ENCODE results near the gene RNF125.

RNF125 gene

DNA sequence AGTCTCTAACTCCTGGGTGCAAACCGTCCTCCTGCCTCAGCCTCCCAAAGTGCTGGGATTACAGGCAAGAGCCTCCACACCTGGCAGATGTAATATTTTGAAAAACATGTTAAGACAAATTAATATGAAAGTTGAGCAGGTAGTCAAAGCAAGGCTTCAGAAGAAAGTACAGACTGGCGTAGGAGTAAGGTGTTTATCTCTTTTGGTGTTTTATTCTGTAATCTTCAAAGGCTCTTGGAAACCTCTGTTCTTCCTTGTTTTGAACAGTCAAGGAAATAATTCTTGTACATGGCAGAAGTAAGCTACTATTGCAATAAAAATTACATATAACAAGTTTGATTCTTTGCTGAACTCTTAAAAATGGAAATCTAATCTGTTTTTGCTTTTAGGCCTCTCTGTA lies 78.3 kb downstream of the RNF125 start:
- Histone ChIP-seq H3K27ac (no peak overlapping the region), H3K4me3 (no peak overlapping the region)
- DNase-seq (ENCODE audit: low spot score), result no peak
- TF ChIP-seq, protein P1, sequence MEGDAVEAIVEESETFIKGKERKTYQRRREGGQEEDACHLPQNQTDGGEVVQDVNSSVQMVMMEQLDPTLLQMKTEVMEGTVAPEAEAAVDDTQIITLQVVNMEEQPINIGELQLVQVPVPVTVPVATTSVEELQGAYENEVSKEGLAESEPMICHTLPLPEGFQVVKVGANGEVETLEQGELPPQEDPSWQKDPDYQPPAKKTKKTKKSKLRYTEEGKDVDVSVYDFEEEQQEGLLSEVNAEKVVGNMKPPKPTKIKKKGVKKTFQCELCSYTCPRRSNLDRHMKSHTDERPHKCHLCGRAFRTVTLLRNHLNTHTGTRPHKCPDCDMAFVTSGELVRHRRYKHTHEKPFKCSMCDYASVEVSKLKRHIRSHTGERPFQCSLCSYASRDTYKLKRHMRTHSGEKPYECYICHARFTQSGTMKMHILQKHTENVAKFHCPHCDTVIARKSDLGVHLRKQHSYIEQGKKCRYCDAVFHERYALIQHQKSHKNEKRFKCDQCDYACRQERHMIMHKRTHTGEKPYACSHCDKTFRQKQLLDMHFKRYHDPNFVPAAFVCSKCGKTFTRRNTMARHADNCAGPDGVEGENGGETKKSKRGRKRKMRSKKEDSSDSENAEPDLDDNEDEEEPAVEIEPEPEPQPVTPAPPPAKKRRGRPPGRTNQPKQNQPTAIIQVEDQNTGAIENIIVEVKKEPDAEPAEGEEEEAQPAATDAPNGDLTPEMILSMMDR (IDR thresholded peaks at IDR 0.05), result no peak

GRCh38 chr18:32104516-32104915 lies 85.9 kb downstream of the RNF125 start:
- H3K4me3 ChIP-seq, result no peak overlapping the region
- TF ChIP-seq, protein P1 (IDR thresholded peaks at IDR 0.05), result no peak
- no peak for DNase-seq (ENCODE audit: low spot score)

GRCh38 chr18:32110005-32110404 lies 91.4 kb downstream of the RNF125 start:
- Histone ChIP-seq H3K4me3 (no peak overlapping the region), H3K27ac (no peak overlapping the region)
- TF ChIP-seq, protein P1 (IDR thresholded peaks at IDR 0.05), result no peak
- no peak for DNase-seq (ENCODE audit: low spot score)

More at GRCh38 chr18:32104516-32104915, 85.9 kb downstream of the RNF125 start:
- H3K27ac ChIP-seq, result no peak overlapping the region

- TF ChIP-seq, protein P1 (IDR thresholded peaks at IDR 0.05), result no peak
- Histone ChIP-seq H3K4me3 (no peak overlapping the region), H3K27ac (no peak overlapping the region)
- DNase-seq (ENCODE audit: low spot score), result no peak
Observed at GRCh38 chr18:32111706-32112105, 93.1 kb downstream of the RNF125 start.

GRCh38 chr18:32112826-32113225 lies 94.2 kb downstream of the RNF125 start:
- DNase-seq (ENCODE audit: low spot score), result no peak
- Histone ChIP-seq H3K4me3 (no peak overlapping the region), H3K27ac (no peak overlapping the region)
- TF ChIP-seq, protein P1 (IDR thresholded peaks at IDR 0.05), result no peak

GRCh38 chr18:32114293-32114942 lies 95.8 kb downstream of the RNF125 start:
- H3K27ac ChIP-seq, result no peak overlapping the region
- H3K4me3 ChIP-seq, result no peak overlapping the region
- DNase-seq (ENCODE audit: low spot score), result no peak
- TF ChIP-seq, protein P1 (IDR thresholded peaks at IDR 0.05), result no peak

GRCh38 chr18:32122039-32122438 lies 103.4 kb downstream of the RNF125 start:
- DNase-seq (ENCODE audit: low spot score), result no peak
- no peak overlapping the region for H3K27ac ChIP-seq
- H3K4me3 ChIP-seq, result no peak overlapping the region
- TF ChIP-seq, protein P1 (IDR thresholded peaks at IDR 0.05), result no peak
